Vagina (tissue), 2 donors: ENCODE results near the gene IRX3.

Experiments
- CTCF ChIP-seq, 3 experiments: fragments of 450-650 bp in 2 of 3; fragments of 200-600 bp in 1 of 3; sonication (generic) in 1 of 3; IDR thresholded peaks; one replicate each; pipeline ENCODE4 v1.5.1; 2017 to 2019; ENCODE audit warnings: antibody characterized with exemption in 3 of 3, mild to moderate bottlenecking in 2 of 3, moderate library complexity in 2 of 3
- POLR2AphosphoS5 ChIP-seq, 2 donors: sonication (generic); formaldehyde crosslinking; IDR thresholded peaks; one replicate each; pipeline ENCODE4 v1.9.0; 2017; ENCODE audit warnings: antibody characterized with exemption in 2 of 2, mild to moderate bottlenecking in 2 of 2, low read depth in 1 of 2; ENCODE audit not compliant: insufficient read depth in 1 of 2

- TF ChIP-seq CTCF (IDR thresholded peaks at IDR 0.05) (no peak), POLR2AphosphoS5 (IDR thresholded peaks at IDR 0.05; ENCODE audit: insufficient read depth in 1 of 2, low read depth in 1 of 2) (no peak)
These were observed 53.0 kb downstream of the IRX3 start for GRCh38 chr16:54233615-54234014.
